VCaP (cell line): ENCODE data around the gene SLC4A7.

Source experiments
- H3K27ac ChIP-seq: fragments of 450-650 bp; 2 replicates; pipeline ENCODE4 v1.5.1; 2017
- CTCF ChIP-seq: fragments of 450-650 bp; conservative IDR thresholded peaks from 2 replicates; pipeline ENCODE4 v1.5.1; 2017; ENCODE audit warnings: mild to moderate bottlenecking, moderate library complexity

Gene SLC4A7

GRCh38 chr3:27462228-27462627 is 22.0 kb downstream of the SLC4A7 start:
- TF ChIP-seq CTCF = no peak
- no peak overlapping the region for H3K27ac ChIP-seq

DNA sequence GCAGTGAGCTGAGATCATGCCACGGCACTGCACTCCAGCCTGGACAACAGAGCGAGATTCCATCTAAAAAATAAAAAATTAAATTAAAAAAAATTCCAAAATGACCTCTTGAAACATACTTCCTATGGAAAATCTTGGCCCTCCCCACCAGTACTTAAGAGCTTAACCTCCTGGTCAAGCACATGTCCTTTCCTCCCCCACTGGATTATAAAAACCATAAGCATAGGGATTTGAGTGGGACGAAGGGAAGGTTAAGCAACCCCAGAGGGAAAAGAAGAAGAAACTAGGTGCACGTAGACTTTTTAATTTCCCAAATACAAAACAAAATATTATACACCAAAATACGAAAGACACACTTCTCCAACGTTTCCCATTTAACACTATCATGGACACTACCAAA is 25.3 kb downstream of the SLC4A7 start:
- TF ChIP-seq CTCF = no peak
- H3K27ac ChIP-seq = no peak overlapping the region

- no peak for TF ChIP-seq CTCF
- H3K27ac ChIP-seq = no peak overlapping the region
These were observed 27.6 kb downstream of the SLC4A7 start for GRCh38 chr3:27456554-27456953.

DNA sequence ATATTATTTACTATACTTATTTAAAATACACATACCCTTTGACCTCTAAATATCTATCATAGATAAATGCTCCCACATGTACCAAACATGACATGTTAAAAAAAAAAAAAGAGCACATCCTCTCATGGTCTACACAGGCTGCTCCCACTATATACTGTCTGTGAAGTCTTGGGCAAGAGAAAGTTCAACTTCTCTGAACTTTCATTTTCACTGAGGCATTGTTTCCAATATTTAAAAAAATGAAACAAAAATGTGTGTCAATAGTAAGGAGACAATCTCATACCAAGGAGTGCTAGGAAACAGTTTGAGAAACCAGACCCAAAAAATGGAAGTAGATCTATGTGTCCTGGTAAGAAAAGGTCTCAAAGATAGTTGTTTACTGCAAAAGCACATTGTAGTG is 29.3 kb downstream of the SLC4A7 start:
- H3K27ac ChIP-seq = no peak overlapping the region
- TF ChIP-seq CTCF = no peak

DNA sequence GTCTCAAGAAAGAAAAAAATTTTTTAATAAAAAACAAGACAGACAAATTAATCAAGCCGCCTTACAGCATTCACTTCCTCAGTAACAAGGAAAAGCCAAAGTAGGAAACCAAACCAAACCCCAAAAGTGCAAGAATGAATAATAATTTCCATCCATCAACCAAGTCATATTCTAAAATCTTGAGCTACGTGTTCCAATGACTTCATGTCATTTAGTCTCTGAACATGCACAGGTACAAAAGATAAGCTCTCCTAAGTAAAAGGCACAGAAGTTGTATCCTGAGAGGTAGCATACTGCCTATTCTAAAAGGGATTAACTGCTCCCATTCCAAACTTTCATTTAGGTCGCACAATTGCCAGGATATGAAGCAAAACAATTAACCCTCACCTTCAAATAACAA is 29.7 kb downstream of the SLC4A7 start:
- H3K27ac ChIP-seq = no peak overlapping the region
- TF ChIP-seq CTCF = no peak

DNA sequence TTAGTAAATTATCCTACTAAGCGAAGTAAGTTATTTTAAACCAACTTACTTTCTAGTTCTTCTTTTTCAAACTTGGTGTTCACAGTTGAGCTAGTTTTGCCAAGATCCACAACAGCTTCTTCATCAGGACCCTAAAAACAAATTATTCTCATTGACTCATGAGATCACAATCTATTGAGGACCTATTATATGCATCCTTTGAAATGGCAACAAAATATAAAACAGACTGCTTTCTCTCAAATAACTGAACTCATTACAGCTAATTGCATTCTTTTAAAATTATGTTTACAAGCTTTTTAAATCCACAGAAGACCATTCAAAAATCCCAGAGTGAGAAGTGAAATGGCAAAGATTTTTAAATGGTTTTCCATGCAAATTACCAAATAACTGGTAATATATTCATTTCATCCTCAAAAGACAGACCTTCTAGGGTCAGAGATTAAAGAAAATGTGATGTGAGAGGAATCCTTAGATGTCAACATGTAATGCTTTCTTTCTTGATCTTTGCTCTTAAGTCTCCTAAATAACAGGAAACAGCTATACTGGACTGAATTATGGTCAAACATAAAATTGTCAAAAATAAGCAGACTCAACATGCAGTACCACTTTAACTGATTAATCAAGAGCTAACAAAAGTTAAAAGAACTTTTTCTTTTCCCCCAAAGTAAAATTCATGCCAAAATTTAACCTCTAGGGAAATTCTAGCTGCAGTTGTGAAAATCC is 31.7 kb downstream of the SLC4A7 start:
- H3K27ac ChIP-seq = no peak overlapping the region

GRCh38 chr3:27451842-27452241 is 32.3 kb downstream of the SLC4A7 start:
- TF ChIP-seq CTCF = no peak
- H3K27ac ChIP-seq = no peak overlapping the region

More for the DNA sequence above, 31.7 kb downstream of the SLC4A7 start:
- no peak for TF ChIP-seq CTCF
